Stimulated activated CD8-positive, alpha-beta memory T cell treated with anti-CD3 and anti-CD28 coated beads, Interleukin-15, amount 100 ng/mL, for 24 hours (primary cell): ENCODE results near the gene SNAP29.
A peak's percentile ranks its signal among the peaks of the same experiment; 100 is the strongest.
"Not testable (repeated sequence)": the region's sequence is repeated elsewhere in the genome, so short reads cannot be mapped to it uniquely, and the experiment has no call there.

ENCODE experiments used
- DNase-seq: peaks from one replicate; pipeline ENCODE4 v3.0.0-alpha.2; 2020; ENCODE audit warnings: low read depth

Gene SNAP29

GRCh38 chr22:20858615-20859416 is at the start of gene SNAP29, which contains the start of gene PI4KA:
TSS of gene SNAP29 (plus strand) at chr22:20859007. CDS start at chr22:20859111, 104 bp downstream.
TSS of gene PI4KA (minus strand) at chr22:20858811. CDS start at chr22:20858725, 86 bp downstream.
- DNase-seq, result peak; percentile 96

- no peak for DNase-seq
These were observed 49.1 kb upstream of the SNAP29 start for GRCh38 chr22:20809538-20810185.

- DNase-seq, result no peak
These were observed 48.2 kb upstream of the SNAP29 start for GRCh38 chr22:20810645-20811044.

- no peak for DNase-seq
These were observed 47.6 kb upstream of the SNAP29 start for GRCh38 chr22:20811171-20811570.

GRCh38 chr22:20811971-20812660 is 46.7 kb upstream of the SNAP29 start:
- DNase-seq, result no peak

- DNase-seq, result no peak
These were observed 45.8 kb upstream of the SNAP29 start for GRCh38 chr22:20813056-20813455.

GRCh38 chr22:20814221-20814808 is 44.5 kb upstream of the SNAP29 start:
- no peak for DNase-seq

- no peak for DNase-seq
These were observed 43.2 kb upstream of the SNAP29 start for GRCh38 chr22:20815477-20816050.

GRCh38 chr22:20816559-20816958 is 42.2 kb upstream of the SNAP29 start:
- no peak for DNase-seq

GRCh38 chr22:20818471-20818870 is 40.3 kb upstream of the SNAP29 start:
- no peak for DNase-seq

GRCh38 chr22:20819471-20819870 is 39.3 kb upstream of the SNAP29 start:
- DNase-seq, result no peak

GRCh38 chr22:20821717-20822239 is 37.0 kb upstream of the SNAP29 start:
- DNase-seq, result not testable (repeated sequence)

- no peak for DNase-seq
These were observed 36.6 kb upstream of the SNAP29 start for GRCh38 chr22:20822240-20822639.

- DNase-seq, result no peak
These were observed 35.5 kb upstream of the SNAP29 start for GRCh38 chr22:20823264-20823663.

- DNase-seq, result not testable (repeated sequence)
These were observed 33.6 kb upstream of the SNAP29 start for GRCh38 chr22:20825216-20825615.

GRCh38 chr22:20825624-20826023 is 33.2 kb upstream of the SNAP29 start:
- no peak for DNase-seq

- DNase-seq, result not testable (repeated sequence)
These were observed 32.2 kb upstream of the SNAP29 start for GRCh38 chr22:20826373-20827152.

GRCh38 chr22:20829491-20830134 is 29.2 kb upstream of the SNAP29 start:
- no peak for DNase-seq

- no peak for DNase-seq
These were observed 25.6 kb upstream of the SNAP29 start for GRCh38 chr22:20833225-20833665.

GRCh38 chr22:20834206-20834605 is 24.6 kb upstream of the SNAP29 start:
- no peak for DNase-seq
